Activated CD8-positive, alpha-beta memory T cell treated with anti-CD3 and anti-CD28 coated beads for 36 hours (primary cell): Measurements from ENCODE around the gene SSBP4. TPM values are rescaled to one million over a fixed set of nuclear protein-coding genes. Genes with fewer than 3 reads are reported as not detected.
"Not testable (repeated sequence)": the region's sequence is repeated elsewhere in the genome, so short reads cannot be mapped to it uniquely, and the experiment has no call there.

Experiments used
- CTCF ChIA-PET: fragments of 350-600 bp; sonication (Branson Sonifier 250); formaldehyde crosslinking; loops from one replicate; lab custom pipeline; 2021; ENCODE audit warnings: antibody characterized with exemption; lab: Charles Lee
- POLR2A ChIA-PET: fragments of 350-600 bp; sonication (Branson Sonifier 250); formaldehyde crosslinking; loops from one replicate; lab custom pipeline; 2021; ENCODE audit warnings: antibody characterized with exemption; lab: Charles Lee
- total RNA-seq, 2 experiments: library from RNA; stranded (reverse); gene quantifications; one replicate each; pipeline ENCODE4 v1.2.3, GENCODE V29; 2021

Gene SSBP4
- total RNA-seq, 2 experiments from 2014 or later: 151 to 158 TPM

GRCh38 chr19:18390065-18390907, 28.9 kb upstream of the SSBP4 start:
- CTCF ChIA-PET: interaction anchor here (0.8 to 6.8 kb wide), 7 partner anchors 23 to 138 kb away, joined by 3 to 107 read pairs (median 3); partner anchors contain the start of gene SSBP4

GRCh38 chr19:18391509-18392075, 27.6 kb upstream of the SSBP4 start:
- CTCF ChIA-PET: interaction anchor here (1.2 to 6.8 kb wide), 2 partner anchors 22 to 29 kb away, joined by 3 to 107 read pairs; no protein-coding TSS in a partner anchor
- POLR2A ChIA-PET: no interaction called here

More at GRCh38 chr19:18390065-18390907, 28.9 kb upstream of the SSBP4 start:
- POLR2A ChIA-PET: interaction anchor here (0.6 kb wide), 1 partner anchor 26 kb away, joined by 3 read pairs; no protein-coding TSS in a partner anchor

GRCh38 chr19:18392417-18392816, 26.8 kb upstream of the SSBP4 start:
- POLR2A ChIA-PET: no interaction called here
- CTCF ChIA-PET: no interaction called here

- ChIA-PET CTCF (no interaction called here), POLR2A (interaction anchor here (0.7 kb wide), 1 partner anchor 167 kb away, joined by 3 read pairs; no protein-coding TSS in a partner anchor)
Measured at GRCh38 chr19:18392926-18393325, 26.3 kb upstream of the SSBP4 start.

GRCh38 chr19:18393836-18394235, 25.4 kb upstream of the SSBP4 start:
- CTCF ChIA-PET: no interaction called here

GRCh38 chr19:18396471-18397241, 22.5 kb upstream of the SSBP4 start:
- ChIA-PET POLR2A (no interaction called here), CTCF (interaction anchor here (0.5 to 2.5 kb wide), 5 partner anchors 9 to 440 kb away, joined by 3 to 9 read pairs (median 3); no protein-coding TSS in a partner anchor)

More at GRCh38 chr19:18393836-18394235, 25.4 kb upstream of the SSBP4 start:
- POLR2A ChIA-PET: no interaction called here

- CTCF ChIA-PET: interaction anchor here (0.5 to 2.5 kb wide), 6 partner anchors 9 to 205 kb away, joined by 3 to 9 read pairs (median 3); partner anchors contain the start of gene GDF15
- POLR2A ChIA-PET: no interaction called here
Measured at GRCh38 chr19:18397242-18398202, 21.7 kb upstream of the SSBP4 start, which contains the start of gene LRRC25. Gene LRRC25, minus strand, starts transcription at chr19:18397622. Its CDS starts 659 bp downstream, at chr19:18396963.

GRCh38 chr19:18399008-18399407, 20.2 kb upstream of the SSBP4 start:
- ChIA-PET POLR2A (no interaction called here), CTCF (interaction anchor here (1.0 kb wide), 1 partner anchor 11 kb away, joined by 4 read pairs; no protein-coding TSS in a partner anchor)

GRCh38 chr19:18401580-18402112, 17.6 kb upstream of the SSBP4 start:
- ChIA-PET CTCF (interaction anchor here (1.5 kb wide), 1 partner anchor 9 kb away, joined by 4 read pairs; no protein-coding TSS in a partner anchor), POLR2A (no interaction called here)

GRCh38 chr19:18402455-18403248, 16.5 kb upstream of the SSBP4 start:
- CTCF ChIA-PET: interaction anchor here (1.5 kb wide), 1 partner anchor 8 kb away, joined by 4 read pairs; no protein-coding TSS in a partner anchor
- POLR2A ChIA-PET: not testable (repeated sequence)

- ChIA-PET POLR2A (interaction anchor here (0.5 kb wide), 1 partner anchor 911 kb away, joined by 3 read pairs; no protein-coding TSS in a partner anchor), CTCF (interaction anchor here (0.8 to 1.4 kb wide), 4 partner anchors 17 to 154 kb away, joined by 3 to 7 read pairs (median 4); partner anchors contain the start of gene GDF15)
Measured at GRCh38 chr19:18405754-18406153, 13.4 kb upstream of the SSBP4 start.

GRCh38 chr19:18406749-18407148, 12.4 kb upstream of the SSBP4 start:
- CTCF ChIA-PET: interaction anchor here (1.4 kb wide), 1 partner anchor 18 kb away, joined by 7 read pairs; no protein-coding TSS in a partner anchor
- POLR2A ChIA-PET: no interaction called here

GRCh38 chr19:18408053-18408476, 11.1 kb upstream of the SSBP4 start:
- ChIA-PET POLR2A (no interaction called here), CTCF (no interaction called here)

GRCh38 chr19:18412610-18413239, 6.5 kb upstream of the SSBP4 start:
- POLR2A ChIA-PET: no interaction called here

GRCh38 chr19:18414504-18415177, 4.6 kb upstream of the SSBP4 start:
- CTCF ChIA-PET: interaction anchor here (0.5 to 9.2 kb wide), 3 partner anchors 26 to 87 kb away, joined by 3 to 107 read pairs (median 4); partner anchors contain the start of gene GDF15
- POLR2A ChIA-PET: interaction anchor here (0.9 kb wide), 1 partner anchor 134 kb away, joined by 3 read pairs; the partner anchor contains the start of gene JUND

More at GRCh38 chr19:18412610-18413239, 6.5 kb upstream of the SSBP4 start:
- CTCF ChIA-PET: interaction anchor here (1.3 to 9.2 kb wide), 2 partner anchors 24 to 71 kb away, joined by 4 to 107 read pairs; partner anchors contain the start of gene GDF15
